Progenitor cell of endocrine pancreas (in vitro differentiated cells): Measurements from ENCODE around the gene SPRED2. TPM values are rescaled to one million over a fixed set of nuclear protein-coding genes. Genes with fewer than 3 reads are reported as not detected.

Source experiments
- DNase-seq: peaks from one replicate; pipeline ENCODE4 v3.0.0; 2021; ENCODE audit warnings: low spot score; ENCODE audit not compliant: unreplicated experiment
- H3K27ac Mint-ChIP-seq: 2 replicates; pipeline ENCODE4 v1.8.0; 2021; ENCODE audit warnings: mild to moderate bottlenecking, moderate library complexity, mixed read lengths
- H3K27me3 Mint-ChIP-seq: 2 replicates; pipeline ENCODE4 v1.8.0; 2021; ENCODE audit warnings: mixed read lengths
- H3K36me3 Mint-ChIP-seq: 2 replicates; pipeline ENCODE4 v1.8.0; 2022; ENCODE audit warnings: mixed read lengths; ENCODE audit not compliant: insufficient read depth
- H3K4me1 Mint-ChIP-seq: 2 replicates; pipeline ENCODE4 v1.8.0; 2021; ENCODE audit warnings: low read depth, mixed read lengths
- H3K4me3 Mint-ChIP-seq: 2 replicates; pipeline ENCODE4 v1.8.0; 2021; ENCODE audit warnings: low read depth, mild to moderate bottlenecking, moderate library complexity, mixed read lengths
- H3K9me3 Mint-ChIP-seq: 2 replicates; pipeline ENCODE4 v1.8.0; 2021; ENCODE audit warnings: low read depth, mixed read lengths
- CTCF ChIP-seq: fragments of 200-600 bp; sonication (generic); IDR thresholded peaks from one replicate; pipeline ENCODE4 v1.5.0; 2021; ENCODE audit warnings: antibody characterized with exemption, mild to moderate bottlenecking; ENCODE audit not compliant: unreplicated experiment
- total RNA-seq: library from RNA; stranded (reverse); gene quantifications from 2 replicates; pipeline ENCODE4 v1.2.1, GENCODE V29; 2021

Gene SPRED2
- total RNA-seq, 1 donor from 2014 or later: 38.6 TPM

GRCh38 chr2:65316072-65316471 lies 116.3 kb downstream of the SPRED2 start:
- TF ChIP-seq CTCF: no peak
- H3K4me3 Mint-ChIP-seq: no peak overlapping the region
- H3K27me3 Mint-ChIP-seq: no peaks in the 10 kb centered on the region
- peaks cover 6% of the 10 kb centered on the region for H3K4me1 Mint-ChIP-seq
- H3K9me3 Mint-ChIP-seq: no peaks in the 10 kb centered on the region
- no peak for DNase-seq
- peaks cover 43% of the 10 kb centered on the region for H3K36me3 Mint-ChIP-seq
- peak overlapping the region; percentile 93 for H3K27ac Mint-ChIP-seq

GRCh38 chr2:65314801-65315441 lies 117.5 kb downstream of the SPRED2 start:
- H3K4me3 Mint-ChIP-seq: no peak overlapping the region
- H3K36me3 Mint-ChIP-seq: peaks cover 43% of the 10 kb centered on the region
- no peak overlapping the region for H3K27ac Mint-ChIP-seq

DNA sequence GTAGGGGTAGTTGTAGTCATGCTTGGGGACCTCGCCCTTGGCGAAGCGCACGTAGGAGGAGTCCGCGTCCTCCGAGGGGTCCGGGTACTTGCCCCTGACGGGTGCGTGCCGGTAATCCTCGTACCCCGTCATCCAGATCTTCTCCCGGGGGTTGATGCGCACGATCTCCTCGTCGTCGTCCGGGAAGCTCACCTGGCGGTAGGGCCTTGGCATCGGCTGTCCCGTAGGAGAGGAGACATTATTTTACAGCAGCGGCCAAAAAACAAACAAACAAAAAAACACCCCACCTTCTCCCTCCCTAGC lies 118.5 kb downstream of the SPRED2 start:
- H3K9me3 Mint-ChIP-seq: no peaks in the 10 kb centered on the region
- peaks cover 6% of the 10 kb centered on the region for H3K4me1 Mint-ChIP-seq
- no peaks in the 10 kb centered on the region for H3K27me3 Mint-ChIP-seq
- no peak for DNase-seq
- H3K27ac Mint-ChIP-seq: no peak overlapping the region
- no peak for TF ChIP-seq CTCF
- H3K4me3 Mint-ChIP-seq: no peak overlapping the region
- H3K36me3 Mint-ChIP-seq: peaks cover 41% of the 10 kb centered on the region

More at GRCh38 chr2:65314801-65315441, 117.5 kb downstream of the SPRED2 start:
- TF ChIP-seq CTCF: no peak
- no peak for DNase-seq
- H3K27me3 Mint-ChIP-seq: no peaks in the 10 kb centered on the region
- peaks cover 6% of the 10 kb centered on the region for H3K4me1 Mint-ChIP-seq
- H3K9me3 Mint-ChIP-seq: no peaks in the 10 kb centered on the region

- H3K27ac Mint-ChIP-seq: no peak overlapping the region
- H3K27me3 Mint-ChIP-seq: no peaks in the 10 kb centered on the region
- DNase-seq: no peak
- H3K9me3 Mint-ChIP-seq: no peaks in the 10 kb centered on the region
- peaks cover 40% of the 10 kb centered on the region for H3K36me3 Mint-ChIP-seq
- no peak overlapping the region for H3K4me3 Mint-ChIP-seq
- no peak for TF ChIP-seq CTCF
- H3K4me1 Mint-ChIP-seq: peaks cover 6% of the 10 kb centered on the region
Measured at GRCh38 chr2:65313126-65313953, 119.1 kb downstream of the SPRED2 start.

DNA sequence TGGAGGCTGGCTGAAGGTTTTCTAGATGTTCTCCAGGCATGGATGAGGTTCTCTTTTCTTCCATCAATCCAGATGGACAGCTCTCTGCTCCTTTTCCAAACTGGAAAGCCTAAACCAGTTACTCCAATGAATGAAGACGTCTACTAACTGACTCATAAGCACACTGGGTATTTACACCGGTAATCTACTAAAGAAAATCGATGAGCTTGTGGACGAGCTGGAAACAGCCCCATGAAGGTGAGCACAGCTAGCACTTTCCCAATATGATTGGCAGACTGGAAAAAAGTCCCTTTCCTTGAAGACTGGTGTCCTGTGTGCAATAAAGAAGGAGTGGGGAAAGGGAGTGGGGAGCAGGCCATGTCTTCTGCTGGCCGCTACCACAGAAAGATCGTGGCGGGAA lies 120.8 kb downstream of the SPRED2 start:
- TF ChIP-seq CTCF: no peak
- H3K36me3 Mint-ChIP-seq: peaks cover 33% of the 10 kb centered on the region
- H3K4me3 Mint-ChIP-seq: no peak overlapping the region
- H3K9me3 Mint-ChIP-seq: no peaks in the 10 kb centered on the region
- H3K4me1 Mint-ChIP-seq: peaks cover 5% of the 10 kb centered on the region
- DNase-seq: no peak
- no peaks in the 10 kb centered on the region for H3K27me3 Mint-ChIP-seq
- no peak overlapping the region for H3K27ac Mint-ChIP-seq
